CMK (cell line): ENCODE measurements around the gene GPR146.
A peak's percentile ranks its signal among the peaks of the same experiment; 100 is the strongest.

ENCODE experiments used
- DNase-seq: peaks from one replicate; pipeline ENCODE4 v3.0.0-alpha.2; 2010; ENCODE audit warnings: low read depth

The GPR146 gene

GRCh38 chr7:1043552-1044188 is 676 bp upstream of the GPR146 start:
- no peak for DNase-seq

- no peak for DNase-seq
Measured at GRCh38 chr7:1045069-1046063, 1.0 kb downstream of the GPR146 start.

GRCh38 chr7:1046722-1047679 is 2.7 kb downstream of the GPR146 start:
- DNase-seq: no peak

- no peak for DNase-seq
Measured at GRCh38 chr7:1049006-1049741, 4.8 kb downstream of the GPR146 start.

- DNase-seq: no peak
Measured at GRCh38 chr7:1049801-1050200, 5.5 kb downstream of the GPR146 start.

- no peak for DNase-seq
Measured at GRCh38 chr7:1050254-1050906, 6.0 kb downstream of the GPR146 start.

- no peak for DNase-seq
Measured at GRCh38 chr7:1050956-1051690, 6.8 kb downstream of the GPR146 start.

GRCh38 chr7:1052031-1052818 is 7.9 kb downstream of the GPR146 start:
- no peak for DNase-seq

- no peak for DNase-seq
Measured at GRCh38 chr7:1053002-1053411, 8.7 kb downstream of the GPR146 start.

GRCh38 chr7:1053816-1054370 is 9.5 kb downstream of the GPR146 start:
- DNase-seq: no peak

GRCh38 chr7:1054438-1054837 is 10.1 kb downstream of the GPR146 start:
- no peak for DNase-seq

GRCh38 chr7:1054861-1055450 is 10.6 kb downstream of the GPR146 start:
- DNase-seq: peak; percentile 78

- no peak for DNase-seq
Measured at GRCh38 chr7:1055491-1055955, 11.2 kb downstream of the GPR146 start.

- no peak for DNase-seq
Measured at GRCh38 chr7:1055956-1056784, 11.8 kb downstream of the GPR146 start.

GRCh38 chr7:1056785-1057410 is 12.6 kb downstream of the GPR146 start:
- DNase-seq: no peak

- no peak for DNase-seq
Measured at GRCh38 chr7:1057416-1058291, 13.3 kb downstream of the GPR146 start.
